ENCODE results near the gene NPVF.
A peak's percentile ranks its signal among the peaks of the same experiment; 100 is the strongest.

DNA sequence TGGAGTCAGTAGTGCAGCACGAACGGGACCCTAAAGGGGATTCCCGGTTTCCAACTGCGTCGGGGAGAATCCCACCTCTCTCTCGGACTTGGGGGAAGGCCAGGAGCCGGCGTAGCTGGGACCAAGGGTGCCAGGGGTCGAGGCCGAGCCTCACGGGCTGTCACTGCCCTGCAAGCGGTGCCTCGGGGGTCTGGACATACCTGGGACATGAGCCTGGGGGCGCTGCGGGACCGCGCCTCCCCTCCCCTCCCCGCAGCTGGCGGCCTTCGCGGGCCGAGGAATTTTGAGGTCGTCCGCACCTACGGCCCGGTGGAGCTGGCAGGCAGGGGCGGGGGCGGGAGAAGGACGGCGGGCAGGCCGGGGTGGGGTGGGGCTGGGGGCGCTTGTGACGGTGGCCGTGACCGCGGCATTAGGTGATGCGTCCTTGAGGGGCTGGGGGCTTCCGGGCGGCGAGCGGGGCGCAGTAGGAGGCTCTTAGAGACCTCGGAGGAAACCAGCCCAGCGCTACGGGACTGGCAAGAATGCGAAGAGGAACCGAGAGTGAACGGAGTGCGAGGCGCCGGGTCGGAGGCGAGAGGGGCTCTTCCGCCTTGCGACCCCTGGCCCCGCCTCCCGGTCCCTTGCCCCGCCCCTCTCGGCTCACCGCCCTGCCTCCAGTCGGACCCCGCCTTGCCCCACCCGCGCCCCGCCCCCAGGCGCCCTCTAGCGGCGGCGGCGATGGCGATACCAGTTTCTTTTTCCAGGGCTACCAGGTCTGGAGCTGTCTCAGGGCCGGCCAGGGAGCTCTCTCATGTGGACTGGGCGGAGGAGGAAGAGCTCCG, 48.3 kb downstream of the NPVF start:
- peak; percentile 50 to 73 (median 70) for TF ChIP-seq POLR2A (IDR thresholded peaks at IDR 0.05)
- TF ChIP-seq, protein P1, sequence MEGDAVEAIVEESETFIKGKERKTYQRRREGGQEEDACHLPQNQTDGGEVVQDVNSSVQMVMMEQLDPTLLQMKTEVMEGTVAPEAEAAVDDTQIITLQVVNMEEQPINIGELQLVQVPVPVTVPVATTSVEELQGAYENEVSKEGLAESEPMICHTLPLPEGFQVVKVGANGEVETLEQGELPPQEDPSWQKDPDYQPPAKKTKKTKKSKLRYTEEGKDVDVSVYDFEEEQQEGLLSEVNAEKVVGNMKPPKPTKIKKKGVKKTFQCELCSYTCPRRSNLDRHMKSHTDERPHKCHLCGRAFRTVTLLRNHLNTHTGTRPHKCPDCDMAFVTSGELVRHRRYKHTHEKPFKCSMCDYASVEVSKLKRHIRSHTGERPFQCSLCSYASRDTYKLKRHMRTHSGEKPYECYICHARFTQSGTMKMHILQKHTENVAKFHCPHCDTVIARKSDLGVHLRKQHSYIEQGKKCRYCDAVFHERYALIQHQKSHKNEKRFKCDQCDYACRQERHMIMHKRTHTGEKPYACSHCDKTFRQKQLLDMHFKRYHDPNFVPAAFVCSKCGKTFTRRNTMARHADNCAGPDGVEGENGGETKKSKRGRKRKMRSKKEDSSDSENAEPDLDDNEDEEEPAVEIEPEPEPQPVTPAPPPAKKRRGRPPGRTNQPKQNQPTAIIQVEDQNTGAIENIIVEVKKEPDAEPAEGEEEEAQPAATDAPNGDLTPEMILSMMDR (IDR thresholded peaks at IDR 0.05): peak; percentile 59 to 98 (median 78)
